DMS53 treated with DMSO at 0.1 percent for 48 hours (cell line): Measurements from ENCODE around the gene RPL6.
"Not testable (repeated sequence)": the region's sequence is repeated elsewhere in the genome, so short reads cannot be mapped to it uniquely, and the experiment has no call there.

Experiments used
- DNase-seq: peaks from one replicate; lab custom pipeline; 2025; ENCODE audit not compliant: unreplicated experiment; lab: John Stamatoyannopoulos, UW

The RPL6 gene

DNA sequence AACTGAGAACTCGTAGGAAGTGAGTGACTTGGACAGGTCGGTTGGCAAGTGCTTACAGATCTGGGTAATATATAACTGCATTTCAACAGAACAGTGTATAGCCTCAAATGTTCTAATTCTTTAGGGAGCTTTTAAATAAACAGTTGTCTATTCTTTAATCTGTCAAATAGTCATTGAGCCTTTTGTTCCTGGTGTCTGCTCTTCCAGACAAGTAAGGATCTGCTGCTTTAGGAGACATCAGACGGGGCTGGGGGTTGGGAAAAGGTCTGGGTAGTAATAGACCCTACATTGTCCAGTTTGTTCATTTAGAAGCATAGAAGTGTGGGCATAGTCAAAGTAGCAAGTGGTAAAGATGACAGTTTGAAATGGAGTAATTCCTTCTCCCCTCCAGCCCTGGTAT is 11.3 kb upstream of the RPL6 start:
- no peak for DNase-seq

DNA sequence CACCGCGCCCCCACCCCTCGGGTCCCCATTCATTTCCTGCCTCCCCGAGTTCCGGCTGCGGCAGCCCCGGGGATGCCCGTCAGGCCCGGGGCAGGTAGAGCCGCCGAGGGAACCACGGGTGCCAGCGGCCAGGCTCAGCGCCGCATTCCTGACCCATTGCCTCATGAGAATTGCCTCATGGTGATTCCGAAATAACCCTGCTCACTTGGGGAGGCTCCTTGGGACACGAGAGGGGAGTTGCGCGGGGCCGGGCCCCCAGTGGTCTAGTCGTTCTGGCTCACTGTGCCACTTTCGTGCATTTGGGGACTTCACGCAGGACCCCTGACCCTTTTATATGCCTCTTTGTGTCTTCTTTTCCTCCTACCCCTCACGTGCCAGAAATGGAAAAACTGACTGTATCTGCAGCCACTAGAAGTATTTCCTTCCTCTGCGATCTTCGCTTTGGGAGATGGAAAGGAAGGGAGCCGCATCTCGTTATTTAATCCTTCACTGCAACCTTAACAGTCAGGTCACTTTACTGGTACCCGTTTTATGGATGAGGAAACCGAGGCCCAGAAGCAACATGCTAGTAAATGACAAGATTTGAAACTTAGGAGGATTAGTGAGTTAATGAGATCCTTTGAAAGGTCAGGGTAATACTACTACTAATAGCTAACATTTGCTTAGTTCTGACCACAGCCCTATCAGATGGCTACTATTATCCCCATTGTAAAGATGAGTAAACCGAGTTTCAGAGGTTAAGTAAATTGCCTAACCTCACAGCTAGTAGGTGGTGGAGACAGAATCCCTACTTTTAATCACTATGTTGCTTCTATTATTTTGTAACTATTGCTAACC is 10.1 kb upstream of the RPL6 start:
- peak; percentile 40 for DNase-seq

DNA sequence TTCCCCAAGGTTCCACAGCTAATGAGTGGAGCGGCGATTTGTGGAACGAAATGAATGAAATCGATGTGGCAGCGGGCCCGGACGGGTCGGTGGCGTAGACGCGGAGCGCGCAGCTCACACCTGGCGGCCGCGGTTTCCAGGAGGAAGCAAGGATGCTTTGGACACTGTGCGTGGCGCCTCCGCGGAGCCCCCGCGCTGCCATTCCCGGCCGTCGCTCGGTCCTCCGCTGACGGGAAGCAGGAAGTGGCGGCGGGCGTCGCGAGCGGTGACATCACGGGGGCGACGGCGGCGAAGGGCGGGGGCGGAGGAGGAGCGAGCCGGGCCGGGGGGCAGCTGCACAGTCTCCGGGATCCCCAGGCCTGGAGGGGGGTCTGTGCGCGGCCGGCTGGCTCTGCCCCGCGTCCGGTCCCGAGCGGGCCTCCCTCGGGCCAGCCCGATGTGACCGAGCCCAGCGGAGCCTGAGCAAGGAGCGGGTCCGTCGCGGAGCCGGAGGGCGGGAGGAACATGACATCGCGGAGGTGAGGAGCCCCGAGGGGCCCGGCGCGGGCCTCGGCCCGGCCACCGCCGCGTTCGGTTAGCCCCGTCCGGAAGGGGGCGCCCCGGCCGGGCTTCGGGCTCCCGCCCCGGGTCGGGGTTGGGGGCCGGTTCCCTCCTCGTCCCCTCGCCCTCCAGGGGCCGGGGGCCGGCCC is 9.3 kb upstream of the RPL6 start, which contains the start of gene PTPN11:
PTPN11 (plus strand) TSS at position 340 of the 689 bp plus-strand sequence; CDS start at position 505, 165 bp downstream.
- peak; percentile 71 for DNase-seq

DNA sequence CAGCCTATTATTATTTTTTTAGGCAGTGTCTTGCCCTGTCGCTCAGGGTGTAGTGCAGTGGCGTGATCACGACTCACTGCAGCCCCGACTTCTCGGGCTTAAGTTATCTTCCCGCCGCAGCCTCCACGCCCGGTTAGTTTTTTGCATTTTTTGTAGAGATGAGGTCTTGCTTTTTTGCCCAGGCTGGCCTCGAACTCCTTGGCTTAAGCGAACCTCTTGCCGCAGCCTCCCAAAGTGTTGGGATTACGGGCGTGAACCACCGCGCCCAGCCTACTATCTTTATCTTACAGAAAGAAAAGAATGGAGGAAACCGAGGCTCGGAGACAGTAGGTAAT is 8.8 kb upstream of the RPL6 start:
- no peak for DNase-seq

DNA sequence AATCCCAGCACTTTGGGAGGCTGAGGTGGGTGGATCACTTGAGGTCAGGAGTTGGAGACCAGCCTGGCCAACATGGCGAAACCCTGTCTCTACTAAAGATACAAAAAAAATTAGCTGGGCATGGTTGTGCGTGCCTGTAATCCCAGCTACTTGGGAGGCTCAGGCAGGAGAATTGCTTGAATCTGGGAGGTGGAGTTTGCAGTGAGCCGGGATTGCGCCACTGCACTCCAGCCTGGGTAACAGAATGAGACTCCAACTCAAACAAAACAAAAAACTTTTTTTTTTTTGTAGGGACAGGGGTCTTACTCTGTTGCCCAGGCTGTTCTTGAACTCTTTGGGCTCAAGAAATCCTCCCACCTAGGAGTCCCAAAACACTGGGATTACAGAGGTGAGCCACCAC is 6.1 kb upstream of the RPL6 start:
- DNase-seq: not testable (repeated sequence)

DNA sequence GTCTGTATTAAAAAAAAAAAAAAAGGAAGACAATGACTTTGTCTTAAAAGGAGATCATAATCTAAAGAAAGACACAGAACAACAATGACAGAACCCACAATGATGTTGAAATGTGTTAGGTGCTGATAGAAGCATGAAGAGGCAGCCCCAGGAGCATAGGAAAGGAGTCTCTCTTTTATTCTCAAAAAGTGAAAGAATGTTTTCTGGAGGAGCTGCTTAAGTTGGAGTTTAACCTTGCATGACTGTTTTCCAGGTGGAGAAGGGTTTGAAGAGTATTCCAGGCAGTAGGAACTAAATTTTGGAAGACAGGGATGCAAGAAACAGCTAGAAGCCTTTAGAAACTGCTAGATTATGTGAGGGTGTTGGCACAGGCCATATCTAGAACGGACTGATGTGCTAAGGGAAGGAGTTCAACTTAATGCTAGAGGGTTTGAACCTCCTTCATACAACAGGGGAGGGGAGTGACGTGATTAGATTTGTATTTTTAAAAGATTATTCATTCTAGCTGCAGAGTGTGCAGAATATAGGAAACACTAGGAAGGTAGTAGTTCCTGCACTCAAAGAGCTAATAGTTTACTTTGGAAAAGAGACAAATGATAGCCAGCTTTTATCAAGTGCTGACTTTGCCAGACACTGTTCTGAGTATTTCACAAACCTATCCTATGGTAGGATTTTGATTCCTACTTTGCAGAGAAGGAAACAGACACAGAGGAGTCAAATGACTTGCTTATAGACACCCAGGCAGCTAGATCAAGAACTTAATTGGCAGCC is 4.6 kb upstream of the RPL6 start:
- DNase-seq: no peak

DNA sequence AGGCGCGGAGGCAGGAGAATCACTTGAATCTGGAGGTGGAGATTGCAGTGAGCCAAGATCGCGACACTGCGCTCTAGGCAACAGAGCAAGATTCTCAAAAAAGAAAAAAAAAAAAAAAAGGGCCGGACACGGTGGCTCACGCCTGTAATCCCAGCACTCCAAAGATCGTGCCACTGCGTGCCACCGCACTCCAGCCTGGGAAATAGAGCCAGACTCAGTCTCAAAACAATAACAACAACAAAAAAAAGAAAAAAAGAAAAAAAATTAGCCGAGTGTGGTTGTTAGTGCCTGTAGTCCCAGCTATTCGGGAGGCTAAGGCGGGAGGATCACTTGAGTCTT is 470 bp upstream of the RPL6 start:
- no peak for DNase-seq

DNA sequence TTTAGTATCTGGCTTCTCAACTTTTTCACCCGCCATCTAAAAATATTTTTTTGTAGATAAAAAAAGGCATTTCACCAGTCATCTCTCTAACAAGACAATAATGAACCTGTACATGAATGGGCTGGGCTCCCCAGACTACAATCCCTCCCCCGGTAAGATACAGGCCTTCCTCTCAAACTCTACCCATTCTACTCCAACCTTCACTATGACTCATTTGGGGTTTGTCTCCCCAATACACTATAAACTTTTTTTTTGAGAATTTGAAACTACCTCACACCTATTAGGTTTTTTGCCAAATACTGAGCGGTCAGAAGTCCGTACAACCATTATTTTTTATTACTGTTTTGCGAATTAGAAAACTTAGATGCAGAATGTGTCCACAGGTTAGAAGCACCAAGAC is 784 bp downstream of the RPL6 start:
- no peak for DNase-seq

DNA sequence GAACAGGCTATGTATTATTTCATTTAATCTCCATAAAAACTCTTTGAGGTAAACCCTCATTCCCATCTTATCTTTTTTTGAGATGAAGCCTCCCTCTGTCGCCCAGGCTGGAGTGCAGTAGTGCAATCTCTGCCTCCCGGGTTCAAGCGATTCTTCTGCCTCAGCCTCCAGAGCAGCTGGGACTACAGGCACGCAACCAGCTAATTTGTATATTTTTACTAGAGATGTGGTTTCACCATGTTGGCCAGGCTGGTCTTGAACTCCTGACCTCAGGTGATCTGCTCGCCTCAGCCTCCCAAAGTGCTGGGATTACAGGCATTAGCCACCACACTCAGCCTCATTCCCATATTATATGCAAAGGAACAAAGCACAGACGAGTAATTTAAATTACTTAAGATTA is 1.7 kb downstream of the RPL6 start:
- not testable (repeated sequence) for DNase-seq

DNA sequence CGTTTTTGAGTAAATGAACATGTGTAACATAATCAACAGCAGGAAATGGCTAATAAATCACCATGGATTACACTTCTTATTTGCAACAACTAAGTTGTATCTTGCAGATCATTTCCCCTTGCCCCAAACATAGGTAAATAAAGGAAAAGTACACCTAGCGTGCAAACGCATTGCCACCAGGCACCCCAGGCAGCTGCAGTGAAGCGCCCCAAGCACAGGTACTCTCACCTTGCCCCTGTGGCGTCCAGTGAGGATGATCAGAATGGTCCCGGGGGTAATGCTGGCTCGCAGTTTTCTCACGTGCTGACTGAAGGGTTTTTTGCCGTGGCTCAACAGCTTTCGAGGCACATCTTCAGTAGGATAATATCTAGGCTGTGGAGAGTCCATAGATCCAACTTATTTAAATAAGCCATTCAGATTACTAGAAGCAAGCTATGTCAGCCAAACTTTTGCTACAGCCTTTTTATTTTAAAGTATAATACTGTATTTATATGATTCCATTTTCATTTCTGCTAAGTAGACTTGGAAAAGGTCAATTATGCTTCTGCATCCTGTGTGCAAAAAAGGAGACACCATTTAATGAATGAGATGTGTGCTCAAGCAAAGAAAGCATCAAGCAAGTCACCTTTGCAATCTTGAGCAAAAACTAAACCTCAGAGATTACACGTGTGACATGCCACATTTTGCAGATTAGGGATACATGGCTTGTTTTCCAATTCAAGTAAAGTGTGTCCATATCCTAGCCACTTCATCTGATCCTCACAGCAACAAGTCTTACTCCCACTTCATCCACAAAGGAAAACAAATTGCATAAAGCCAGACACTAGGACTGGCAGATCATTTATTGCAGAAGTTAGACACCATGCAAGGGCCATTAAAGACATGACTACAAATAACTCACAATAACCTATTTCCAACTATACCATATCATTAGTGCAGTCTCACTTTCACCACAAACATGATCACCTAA is 2.6 kb downstream of the RPL6 start:
- no peak for DNase-seq

DNA sequence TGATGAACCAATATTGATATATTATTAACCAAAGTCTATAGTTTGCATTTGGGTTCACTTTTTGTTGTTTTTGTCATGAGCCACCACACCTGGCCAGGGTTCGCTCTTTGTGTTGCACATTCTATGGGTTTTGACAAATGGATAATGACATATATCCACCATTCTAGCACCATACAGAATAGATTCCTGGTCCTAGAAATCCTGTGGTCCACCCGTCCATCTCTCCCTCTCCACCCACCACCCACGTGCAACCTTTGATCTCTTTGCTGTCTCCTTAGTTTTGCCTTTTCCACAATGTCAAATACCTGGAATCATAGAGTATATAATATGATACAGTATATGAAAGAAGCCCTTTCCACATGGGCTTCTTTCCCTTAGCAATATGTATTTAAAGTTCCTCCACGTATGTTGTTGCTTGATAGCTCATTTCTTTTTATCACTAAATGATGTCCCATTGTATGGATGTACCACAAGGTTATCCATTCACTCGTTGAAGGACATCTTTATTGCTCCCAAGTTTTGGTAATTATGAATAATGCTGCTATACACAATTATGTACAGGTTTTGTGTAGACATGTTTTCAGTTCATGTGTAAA is 7.4 kb downstream of the RPL6 start:
- DNase-seq: no peak

DNA sequence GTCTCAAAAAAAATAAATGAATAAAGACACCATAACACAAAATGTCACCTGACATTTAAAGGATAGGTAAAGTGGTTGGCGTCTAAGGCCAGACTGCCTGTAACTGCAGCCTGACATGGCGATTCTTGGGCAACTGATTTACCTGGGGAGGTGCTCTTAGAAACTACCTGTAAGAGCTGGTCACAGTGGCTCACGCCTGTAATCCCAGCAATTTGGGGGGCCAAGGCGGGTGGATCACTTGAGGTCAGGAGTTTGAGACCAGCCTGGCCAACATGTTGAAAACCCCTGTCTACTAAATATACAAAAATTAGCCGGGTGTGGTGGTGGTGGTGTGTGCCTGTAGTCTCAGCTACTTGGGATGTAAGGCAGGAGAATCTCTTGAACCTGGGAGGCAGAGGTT is 8.4 kb downstream of the RPL6 start:
- DNase-seq: no peak

DNA sequence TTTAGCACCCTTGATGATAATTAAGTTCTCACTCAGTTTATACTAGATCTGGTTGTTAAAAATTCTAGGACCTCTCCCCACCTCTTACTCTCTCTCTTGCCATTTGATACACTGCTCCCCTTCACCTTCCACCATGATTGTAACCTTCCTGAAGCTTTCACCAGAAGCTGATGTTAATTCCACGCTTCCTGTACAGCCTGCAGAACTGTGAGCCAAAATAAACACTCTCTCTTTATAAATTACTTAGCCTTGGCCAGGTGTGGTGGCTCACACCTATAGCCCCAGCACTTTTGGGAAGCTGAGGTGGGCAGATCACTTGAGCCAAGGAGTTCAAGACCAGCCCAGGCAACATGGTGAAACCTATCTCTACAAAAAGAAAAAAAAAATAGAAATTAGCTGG is 16.1 kb downstream of the RPL6 start:
- DNase-seq: no peak

DNA sequence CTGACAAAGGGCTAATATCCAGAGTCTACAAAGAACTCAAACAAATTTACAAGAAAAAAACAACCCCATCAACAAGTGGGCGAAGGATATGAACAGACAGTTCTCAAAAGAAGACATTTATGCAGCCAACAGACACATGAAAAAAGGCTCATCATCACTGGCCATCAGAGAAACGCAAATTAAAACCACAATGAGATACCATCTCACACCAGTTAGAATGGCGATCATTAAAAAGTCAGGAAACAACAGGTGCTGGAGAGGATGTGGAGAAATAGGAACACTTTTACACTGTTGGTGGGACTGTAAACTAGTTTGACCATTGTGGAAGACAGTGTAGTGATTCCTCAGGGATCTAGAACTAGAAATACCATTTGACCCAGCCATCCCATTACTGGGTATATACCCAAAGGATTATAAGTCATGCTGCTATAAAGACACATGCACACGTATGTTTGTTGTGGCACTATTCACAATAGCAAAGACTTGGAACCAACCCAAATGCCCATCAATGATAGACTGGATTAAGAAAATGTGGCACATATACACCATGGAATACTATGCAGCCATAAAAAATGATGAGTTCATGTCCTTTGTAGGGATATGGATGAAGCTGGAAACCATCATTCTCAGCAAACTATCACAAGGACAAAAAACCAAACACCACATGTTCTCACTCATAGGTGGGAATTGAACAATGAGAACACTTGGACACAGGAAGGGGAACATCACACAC is 19.3 kb downstream of the RPL6 start:
- not testable (repeated sequence) for DNase-seq

DNA sequence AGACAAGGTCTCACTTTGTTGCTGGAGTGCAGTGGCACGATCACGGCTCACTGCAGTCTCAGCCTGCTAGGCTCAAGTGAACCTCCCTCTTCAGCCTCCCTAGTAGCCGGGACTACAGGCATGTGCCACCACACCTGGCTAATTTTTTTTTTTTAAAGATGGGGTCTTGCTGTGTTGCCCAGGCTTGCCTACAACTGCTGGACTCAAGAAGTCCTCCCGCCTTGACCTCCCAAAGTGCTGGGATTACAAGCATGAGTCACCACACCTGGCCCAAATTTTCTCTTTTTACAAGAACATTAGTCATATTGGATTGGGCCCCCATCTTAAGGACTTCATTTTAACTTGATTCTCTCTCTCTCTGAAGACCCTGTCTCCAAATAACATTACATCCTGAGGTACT is 20.2 kb downstream of the RPL6 start:
- DNase-seq: no peak

DNA sequence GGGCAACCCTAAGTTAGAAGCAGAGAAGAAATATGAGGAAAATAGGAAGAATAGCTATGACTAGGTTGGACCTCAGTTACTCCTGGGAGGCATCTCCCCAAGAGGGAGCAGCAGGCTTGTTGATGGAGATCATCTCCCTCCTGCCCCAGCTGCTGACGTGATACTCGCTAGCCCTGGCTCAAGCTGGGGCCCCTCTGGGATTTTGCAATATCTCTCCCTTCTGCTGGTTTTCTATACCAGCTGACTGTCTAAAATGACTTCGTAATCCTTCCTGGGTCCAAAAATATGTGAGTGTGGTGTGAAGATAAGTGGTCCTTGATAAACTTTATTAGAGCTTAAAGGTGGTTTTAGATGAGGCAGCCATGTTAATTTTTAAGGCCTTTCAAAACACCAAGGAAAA is 22.7 kb downstream of the RPL6 start:
- no peak for DNase-seq

DNA sequence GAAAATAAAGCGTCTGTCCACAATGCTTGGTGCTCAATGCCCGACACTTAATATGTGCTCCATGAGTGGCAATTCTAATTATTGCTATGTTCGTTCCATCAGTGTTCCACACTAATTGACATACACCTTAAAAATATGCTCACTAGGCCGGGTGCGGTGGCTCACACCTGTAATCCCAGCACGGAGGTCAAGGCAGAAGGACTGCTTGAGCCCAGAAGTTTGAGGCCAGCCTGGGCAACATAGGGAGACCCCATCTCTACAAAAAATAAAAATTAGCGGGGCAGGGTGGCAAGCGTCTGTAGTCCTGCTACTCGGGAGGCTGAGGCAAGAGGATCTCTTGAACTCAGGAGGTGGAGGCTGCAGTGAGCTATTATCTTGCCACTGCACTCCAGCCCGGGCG is 26.5 kb downstream of the RPL6 start:
- no peak for DNase-seq

DNA sequence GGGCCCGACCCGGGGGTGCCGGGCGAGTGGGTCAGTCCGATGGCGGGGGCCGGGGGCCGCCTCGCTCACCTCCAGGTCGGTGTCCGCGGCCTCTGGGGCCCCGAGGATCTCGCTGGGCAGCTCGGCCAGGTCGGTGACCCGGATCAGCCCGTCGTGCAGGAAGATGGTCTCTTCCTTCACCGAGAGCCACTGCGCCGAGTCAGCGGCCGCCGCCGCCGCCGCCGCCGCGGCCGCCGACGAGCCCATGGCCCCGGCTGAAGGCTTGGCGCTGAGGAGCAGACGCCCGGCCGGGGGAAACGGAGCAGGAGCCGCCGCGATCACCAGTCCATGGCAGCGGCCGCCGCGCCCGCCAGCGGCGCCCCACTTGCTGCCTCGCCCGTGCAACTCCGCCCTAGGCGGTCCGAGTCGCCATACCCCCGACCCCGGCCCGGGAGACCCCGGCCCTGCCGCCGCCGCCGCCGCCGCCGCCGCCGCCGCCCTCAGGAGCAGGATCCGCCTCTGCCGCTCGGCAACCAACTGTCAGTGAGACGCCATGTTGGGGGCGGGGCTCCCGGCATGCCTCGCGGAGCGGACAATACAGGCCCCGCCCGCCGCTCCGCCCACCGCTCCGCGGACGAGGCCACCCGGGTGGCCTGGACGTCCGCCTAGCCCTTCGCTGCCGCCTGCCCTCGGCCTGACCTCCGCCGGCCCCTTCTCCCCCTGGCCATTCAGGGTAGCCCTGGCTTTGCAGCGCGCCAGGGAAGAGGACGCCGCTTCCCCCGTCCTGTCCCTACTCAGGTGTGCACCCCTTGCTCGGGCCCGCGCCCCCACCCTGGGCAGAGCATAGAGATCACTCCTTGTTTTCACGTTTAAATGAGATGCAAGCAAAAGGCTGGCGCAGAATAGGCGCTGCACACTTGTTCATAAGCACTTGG is 27.3 kb downstream of the RPL6 start, which contains the start of gene HECTD4:
HECTD4 (minus strand) TSS at position 549 of the 914 bp plus-strand sequence; CDS start at position 246, 303 bp downstream.
- DNase-seq: peak; percentile 93
